ENCODE measurements around the gene HTR2A.

DNA sequence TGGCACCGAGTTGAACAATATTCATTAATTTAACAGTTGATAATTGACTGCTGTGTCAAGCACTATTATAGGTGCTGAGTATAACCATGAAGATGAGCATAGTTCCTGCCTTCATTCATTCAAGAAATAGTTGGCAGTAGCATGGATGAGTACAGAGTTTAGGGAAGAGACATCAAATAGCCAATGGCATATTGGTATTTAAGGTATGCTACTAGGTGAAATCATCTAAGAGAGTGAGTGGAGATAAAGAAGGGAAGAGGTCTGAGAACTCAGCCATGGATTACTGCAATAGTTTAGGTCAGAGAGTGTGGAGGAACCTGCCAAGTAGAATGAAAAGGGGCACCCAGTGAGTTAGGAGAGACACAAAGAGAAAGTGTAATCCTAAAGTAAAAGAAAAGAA lies 4.9 kb upstream of the HTR2A start:
- TF ChIP-seq, protein P1, sequence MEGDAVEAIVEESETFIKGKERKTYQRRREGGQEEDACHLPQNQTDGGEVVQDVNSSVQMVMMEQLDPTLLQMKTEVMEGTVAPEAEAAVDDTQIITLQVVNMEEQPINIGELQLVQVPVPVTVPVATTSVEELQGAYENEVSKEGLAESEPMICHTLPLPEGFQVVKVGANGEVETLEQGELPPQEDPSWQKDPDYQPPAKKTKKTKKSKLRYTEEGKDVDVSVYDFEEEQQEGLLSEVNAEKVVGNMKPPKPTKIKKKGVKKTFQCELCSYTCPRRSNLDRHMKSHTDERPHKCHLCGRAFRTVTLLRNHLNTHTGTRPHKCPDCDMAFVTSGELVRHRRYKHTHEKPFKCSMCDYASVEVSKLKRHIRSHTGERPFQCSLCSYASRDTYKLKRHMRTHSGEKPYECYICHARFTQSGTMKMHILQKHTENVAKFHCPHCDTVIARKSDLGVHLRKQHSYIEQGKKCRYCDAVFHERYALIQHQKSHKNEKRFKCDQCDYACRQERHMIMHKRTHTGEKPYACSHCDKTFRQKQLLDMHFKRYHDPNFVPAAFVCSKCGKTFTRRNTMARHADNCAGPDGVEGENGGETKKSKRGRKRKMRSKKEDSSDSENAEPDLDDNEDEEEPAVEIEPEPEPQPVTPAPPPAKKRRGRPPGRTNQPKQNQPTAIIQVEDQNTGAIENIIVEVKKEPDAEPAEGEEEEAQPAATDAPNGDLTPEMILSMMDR (IDR thresholded peaks at IDR 0.05; ENCODE audit: insufficient read depth, low read length, poor library complexity, severe bottlenecking) = no peak
- no peak for TF ChIP-seq EZH2phosphoT487 (conservative IDR thresholded peaks at IDR 0.05; ENCODE audit: low read length)

Data from SU-DHL-6 (cell line).